Coronary artery (tissue), 2 donors: ENCODE data around the gene PCSK2.
"Not testable (repeated sequence)": the region's sequence is repeated elsewhere in the genome, so short reads cannot be mapped to it uniquely, and the experiment has no call there.

Experiments used
- DNase-seq: peaks from one replicate; pipeline ENCODE4 v3.0.0-alpha.2; 2017; ENCODE audit warnings: low spot score
- H3K27ac ChIP-seq, 2 donors: fragments of 200-600 bp; sonication (generic); one replicate each; pipeline ENCODE4 v1.5.1; 2016 to 2019
- H3K4me3 ChIP-seq: fragments of 200-600 bp; sonication (generic); 2 replicates; pipeline ENCODE4 v1.5.1; 2016; ENCODE audit warnings: mild to moderate bottlenecking, moderate library complexity
- TF ChIP-seq, protein P1 (sequence below): fragments of 200-600 bp; sonication (generic); IDR thresholded peaks from one replicate; pipeline ENCODE4 v1.5.1; 2019; ENCODE audit warnings: antibody characterized with exemption

PCSK2 gene

DNA sequence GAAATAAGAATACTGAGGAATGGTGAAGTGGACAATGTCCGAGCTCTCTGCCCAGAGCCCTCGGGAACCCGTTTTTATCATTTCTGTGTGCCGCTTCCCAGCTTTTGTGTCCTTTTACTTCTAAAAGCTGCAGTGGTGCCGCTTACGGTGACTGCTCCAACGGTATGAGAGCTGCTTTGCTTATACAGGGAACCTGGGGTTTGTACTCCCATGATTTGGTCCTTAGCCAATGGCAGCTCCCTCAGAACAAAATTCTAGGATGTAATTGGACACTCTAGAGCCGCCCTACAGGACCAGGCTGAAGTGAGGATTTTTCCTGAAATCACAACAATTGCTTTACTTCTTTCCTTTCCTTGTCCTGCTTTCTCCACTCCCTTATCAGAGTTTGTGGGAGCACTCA is 24.2 kb upstream of the PCSK2 start:
- TF ChIP-seq, protein P1, sequence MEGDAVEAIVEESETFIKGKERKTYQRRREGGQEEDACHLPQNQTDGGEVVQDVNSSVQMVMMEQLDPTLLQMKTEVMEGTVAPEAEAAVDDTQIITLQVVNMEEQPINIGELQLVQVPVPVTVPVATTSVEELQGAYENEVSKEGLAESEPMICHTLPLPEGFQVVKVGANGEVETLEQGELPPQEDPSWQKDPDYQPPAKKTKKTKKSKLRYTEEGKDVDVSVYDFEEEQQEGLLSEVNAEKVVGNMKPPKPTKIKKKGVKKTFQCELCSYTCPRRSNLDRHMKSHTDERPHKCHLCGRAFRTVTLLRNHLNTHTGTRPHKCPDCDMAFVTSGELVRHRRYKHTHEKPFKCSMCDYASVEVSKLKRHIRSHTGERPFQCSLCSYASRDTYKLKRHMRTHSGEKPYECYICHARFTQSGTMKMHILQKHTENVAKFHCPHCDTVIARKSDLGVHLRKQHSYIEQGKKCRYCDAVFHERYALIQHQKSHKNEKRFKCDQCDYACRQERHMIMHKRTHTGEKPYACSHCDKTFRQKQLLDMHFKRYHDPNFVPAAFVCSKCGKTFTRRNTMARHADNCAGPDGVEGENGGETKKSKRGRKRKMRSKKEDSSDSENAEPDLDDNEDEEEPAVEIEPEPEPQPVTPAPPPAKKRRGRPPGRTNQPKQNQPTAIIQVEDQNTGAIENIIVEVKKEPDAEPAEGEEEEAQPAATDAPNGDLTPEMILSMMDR, result no peak
- DNase-seq, result no peak
- H3K4me3 ChIP-seq, result no peak overlapping the region
- H3K27ac ChIP-seq, result no peak overlapping the region

DNA sequence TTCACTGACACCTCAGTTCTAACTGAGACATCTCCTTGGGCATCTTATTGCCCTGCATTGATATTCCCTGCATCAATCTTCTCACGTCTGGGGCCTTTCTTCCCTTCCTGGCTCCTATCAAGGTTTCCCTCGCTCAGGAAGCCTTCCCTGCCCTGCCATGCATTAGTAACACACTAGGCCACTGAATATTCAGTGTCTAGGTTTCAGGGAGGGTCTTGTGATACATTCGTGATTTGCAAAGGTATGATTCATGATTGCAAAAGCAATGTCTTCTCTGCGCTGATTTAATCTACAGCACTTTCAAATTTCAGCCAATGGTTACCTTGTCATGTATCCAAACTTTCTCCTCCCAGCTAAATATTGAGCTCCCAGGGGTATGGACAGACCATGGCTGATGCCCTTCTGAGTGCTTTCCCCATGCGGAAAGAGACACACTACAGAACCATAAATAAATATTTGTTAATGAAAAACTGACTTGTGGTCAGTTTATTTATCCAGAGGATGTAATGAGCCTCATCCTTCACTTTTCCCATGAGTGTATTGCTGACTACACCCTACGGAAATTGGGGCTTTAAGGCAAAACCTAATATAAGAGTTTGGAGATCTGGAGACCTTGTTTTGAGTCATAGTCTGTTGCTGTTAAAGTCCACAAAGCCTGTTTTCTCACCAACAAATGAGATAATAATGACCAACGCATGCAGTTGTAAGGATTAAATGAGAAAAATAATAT is 21.6 kb upstream of the PCSK2 start:
- TF ChIP-seq, protein P1, result no peak
- DNase-seq, result no peak
- no peak overlapping the region for H3K27ac ChIP-seq
- no peak overlapping the region for H3K4me3 ChIP-seq

DNA sequence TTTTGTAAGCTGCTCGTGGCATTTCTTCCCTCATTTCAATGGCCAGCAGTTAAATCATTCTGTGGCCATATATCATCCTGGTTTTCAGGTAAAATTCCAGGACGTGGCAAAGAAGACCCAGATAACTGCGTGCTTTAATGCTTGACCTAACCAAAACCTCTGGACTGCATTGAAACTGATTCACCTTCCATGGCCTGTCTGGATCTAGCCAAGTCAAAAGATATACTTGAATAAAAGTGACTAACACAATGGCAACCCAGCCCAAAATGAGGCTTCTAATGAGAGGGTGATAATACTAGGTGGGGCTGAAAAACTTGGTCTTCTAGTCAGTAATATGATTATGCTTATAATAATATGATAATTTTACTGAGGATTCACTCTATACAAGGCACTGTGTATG is 16.5 kb upstream of the PCSK2 start:
- DNase-seq, result no peak
- H3K27ac ChIP-seq, result no peak overlapping the region
- TF ChIP-seq, protein P1, result no peak
- no peak overlapping the region for H3K4me3 ChIP-seq

DNA sequence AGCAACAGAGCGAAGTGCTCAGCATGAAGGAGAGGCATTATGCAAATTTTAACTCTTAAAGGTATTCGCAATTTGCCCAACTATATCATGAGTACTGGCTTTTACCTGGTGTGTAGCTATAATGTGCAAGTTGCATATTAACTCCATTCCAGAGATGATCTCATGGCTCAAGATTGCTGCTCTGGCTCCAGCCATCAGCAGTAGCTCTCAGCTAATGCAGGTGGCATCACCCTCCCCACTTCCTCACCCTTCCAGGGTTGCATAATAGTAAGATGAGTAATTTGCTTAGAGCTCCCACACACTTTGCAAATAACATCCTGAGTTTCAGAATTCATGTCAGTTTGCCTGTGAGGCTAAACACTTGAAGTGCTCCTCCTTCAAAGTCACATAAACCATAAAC is 15.9 kb upstream of the PCSK2 start:
- TF ChIP-seq, protein P1, result no peak
- H3K4me3 ChIP-seq, result no peak overlapping the region
- H3K27ac ChIP-seq, result no peak overlapping the region
- DNase-seq, result no peak

DNA sequence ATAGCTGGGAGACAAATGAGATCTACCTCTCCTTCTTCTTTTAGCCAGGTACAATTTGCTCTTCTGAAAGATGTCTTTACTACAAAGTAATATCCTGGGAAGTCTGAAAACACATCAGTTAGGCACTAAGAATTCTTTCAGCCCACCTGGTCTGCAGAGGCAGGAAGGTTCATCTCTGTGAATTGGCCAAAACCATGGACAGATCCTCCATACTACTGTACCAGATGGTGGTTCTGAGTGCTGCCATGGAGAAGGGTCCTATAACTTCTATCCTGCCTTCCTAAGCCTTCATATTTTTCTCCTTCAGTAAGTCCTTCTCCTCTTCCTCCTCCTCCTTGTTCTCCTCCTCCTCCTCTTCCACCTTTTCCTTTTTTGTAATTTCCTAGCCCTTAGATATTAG is 11.7 kb upstream of the PCSK2 start:
- DNase-seq, result no peak
- Histone ChIP-seq H3K4me3 (no peak overlapping the region), H3K27ac (no peak overlapping the region)
- TF ChIP-seq, protein P1, result no peak

DNA sequence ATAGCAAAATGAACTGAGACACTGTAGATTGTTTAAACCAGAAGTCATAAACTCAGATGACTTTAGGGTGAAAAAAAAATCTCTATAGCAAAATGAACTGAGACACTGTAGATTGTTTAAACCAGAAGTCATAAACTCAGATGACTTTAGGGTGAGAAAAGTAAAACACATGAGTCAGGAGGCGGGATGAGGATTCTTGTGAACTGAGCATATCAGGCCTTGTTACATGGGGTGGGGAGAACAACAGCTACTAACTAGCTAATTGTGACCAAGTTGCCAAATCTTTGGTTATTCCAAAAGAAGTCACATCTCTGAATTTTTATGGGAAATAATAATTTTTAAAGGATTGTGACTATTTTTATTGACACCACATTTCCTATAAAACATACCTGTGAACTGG is 7.0 kb upstream of the PCSK2 start:
- not testable (repeated sequence) for H3K27ac ChIP-seq, DNase-seq, H3K4me3 ChIP-seq

DNA sequence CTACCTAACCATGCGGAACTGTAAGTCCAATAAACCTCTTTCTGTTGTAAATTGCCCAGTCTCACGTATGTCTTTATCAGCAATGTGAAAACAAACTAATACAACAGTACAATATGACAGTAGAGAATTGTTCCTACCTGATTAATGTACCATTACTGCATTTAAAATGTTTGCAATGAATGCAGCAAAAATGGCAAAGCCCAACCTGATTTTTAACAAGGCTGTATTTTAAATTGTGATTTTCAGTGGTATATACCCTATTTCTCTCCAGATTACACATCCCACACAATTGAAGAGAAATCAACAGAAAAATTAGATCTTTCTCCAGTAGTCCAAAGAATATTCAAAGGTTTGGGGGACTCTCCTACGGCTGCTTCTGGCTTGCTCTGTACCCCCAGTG is 3.3 kb upstream of the PCSK2 start:
- Histone ChIP-seq H3K27ac (no peak overlapping the region), H3K4me3 (no peak overlapping the region)
- TF ChIP-seq, protein P1, result no peak
- DNase-seq, result no peak
